Measurements from ENCODE around the gene TKFC. TPM values are rescaled to one million over a fixed set of nuclear protein-coding genes. Genes with fewer than 3 reads are reported as not detected.

Gene TKFC
- total and polyA plus RNA-seq, 9 of the 15 experiments (the other 6 are each of a cell fraction or from before 2014, with no cell fraction given): 2.0 to 61.7 (median 28.5) TPM

DNA sequence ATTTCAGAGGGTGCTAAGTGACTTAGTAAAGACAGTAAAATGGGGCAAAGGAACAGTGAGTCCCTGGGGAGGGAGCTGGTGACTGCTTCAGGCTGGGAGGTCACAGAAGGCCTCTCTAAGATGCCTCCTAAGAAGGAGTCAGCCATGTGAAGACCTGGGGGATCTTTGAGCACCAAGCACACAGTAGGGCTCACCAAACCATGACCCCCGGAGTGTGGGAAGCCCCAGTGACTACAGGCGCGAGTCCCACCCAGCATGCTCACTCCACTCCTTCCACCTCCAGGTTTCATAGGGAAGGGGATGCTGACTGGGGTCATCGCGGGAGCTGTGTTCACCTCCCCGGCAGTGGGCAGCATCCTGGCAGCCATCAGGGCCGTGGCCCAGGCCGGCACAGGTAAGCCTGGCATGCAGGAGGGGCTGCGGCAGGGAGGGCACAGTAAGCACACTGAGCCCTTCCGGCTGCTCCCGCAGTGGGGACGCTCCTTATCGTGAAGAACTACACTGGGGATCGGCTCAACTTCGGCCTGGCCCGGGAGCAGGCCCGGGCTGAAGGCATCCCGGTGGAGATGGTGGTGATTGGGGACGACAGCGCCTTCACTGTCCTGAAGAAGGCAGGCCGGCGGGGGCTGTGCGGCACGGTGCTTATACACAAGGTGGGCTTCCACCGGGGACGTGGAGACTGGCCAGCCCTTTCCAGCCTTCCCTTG lies 5.9 kb downstream of the TKFC start:
- Histone ChIP-seq H3K27ac (ENCODE audit: extremely low read depth, low read depth, low read length) (no peak overlapping the region), H3K27me3 (ENCODE audit: control insufficient read depth in 2 of 2, insufficient read depth in 2 of 2, low read length in 2 of 2) (no peaks in the 10 kb centered on the region), H3K79me2 (ENCODE audit: control insufficient read depth, insufficient read depth, low read length) (peaks cover 7% of the 10 kb centered on the region; the same call in 2 of the 3 replicates), H3K9ac (ENCODE audit: insufficient read depth in 1 of 2, low read depth in 2 of 2, low read length in 2 of 2) (no peak overlapping the region), H4K20me1 (replicated peaks; ENCODE audit: control insufficient read depth, insufficient read depth, low read length) (no peaks in the 10 kb centered on the region), H3K9me1 (ENCODE audit: control insufficient read depth, insufficient read depth, low read length) (no peaks in the 10 kb centered on the region), H3K4me3 (no peak overlapping the region), H2AFZ (ENCODE audit: low read depth, low read length) (no peak overlapping the region), H3K9me3 (replicated peaks; ENCODE audit: control insufficient read depth, insufficient read depth, low read depth, low read length) (no peaks in the 10 kb centered on the region), H3K36me3 (ENCODE audit: control insufficient read depth, insufficient read depth, low read length) (peaks cover 20% of the 10 kb centered on the region; the same call in 2 of the 3 replicates), H3K4me1 (replicated peaks in 1 of 2; ENCODE audit: control insufficient read depth in 2 of 2, insufficient read depth in 2 of 2, low read length in 2 of 2) (peaks cover 58 to 74% of the 10 kb centered on the region in 2 experiments; a peak in 4 of 5 replicates), H3K4me2 (ENCODE audit: insufficient read depth, low read length) (no peak overlapping the region)
- ChIA-PET CTCF (ENCODE audit: low intra/inter-chr PET ratio) (interaction anchor here (8.5 kb wide), 1 partner anchor 46 kb away, joined by 135 read pairs; no protein-coding TSS in a partner anchor), POLR2A (interaction anchor here (1.3 to 1.5 kb wide), 2 partner anchors 28 to 46 kb away, joined by 3 to 5 read pairs; no protein-coding TSS in a partner anchor)
- 97% methylated on average over 22 of the region's 26 CpGs for WGBS (ENCODE audit: insufficient coverage, low coverage, missing lambda C conversion rate)
- TF ChIP-seq POLR2G (IDR thresholded peaks at IDR 0.05; ENCODE audit: low read depth, low read length) (0 out of 2 replicates have a peak, but pooled peaks have one; percentile 31), HNRNPH1 (optimal IDR thresholded peaks at IDR 0.05; ENCODE audit: low read depth, low read length) (no peak), ZKSCAN1 (IDR thresholded peaks at IDR 0.05; ENCODE audit: low read depth, low read length) (peak; percentile 49; the same call in 1 of the 2 replicates), RBFOX2 (IDR thresholded peaks at IDR 0.05; ENCODE audit: low read depth, low read length) (0 out of 2 replicates have a peak, but pooled peaks have one; percentile 28)
- no TSS peak for BruUV-seq (replicated peaks)
- intact Hi-C loops (cut with micrococcal nuclease) (no loop called here), in situ Hi-C loops (cut with MboI) (loop anchor here (5.0 kb wide), 1 partner anchor 48 kb away; no protein-coding TSS in a partner anchor)
- no peak for ATAC-seq
- no peak for DNase-seq (ENCODE audit: extremely low read depth in 1 of 4, low spot score in 3 of 4)
- FAIRE-seq: no peak

All from K562 (cell line).